Caco-2 (cell line): Measurements from ENCODE around the gene KIAA0513. TPM values are rescaled to one million over a fixed set of nuclear protein-coding genes. Genes with fewer than 3 reads are reported as not detected.

Experiments
- BruUV-seq: library from RNA; stranded (reverse); fragments of 400-500 nt; replicated peaks from 2 replicates; lab custom pipeline; 2021; lab: Mats Ljungman, UMichigan
- CTCF ChIA-PET: fragments of 300-600 bp; sonication (Branson Sonifier 250); formaldehyde crosslinking; loops from one replicate; lab custom pipeline; 2022; ENCODE audit warnings: antibody characterized with exemption; lab: Charles Lee
- POLR2A ChIA-PET: fragments of 300-600 bp; sonication (Branson Sonifier 250); formaldehyde crosslinking; loops from one replicate; lab custom pipeline; 2022; ENCODE audit warnings: antibody characterized with exemption; lab: Charles Lee
- DNase-seq, 2 experiments: peaks; one replicate each; pipeline versions ENCODE4 v3.0.0 to v3.0.0-alpha.2; 2020 to 2022
- H3K27me3 ChIP-seq: replicated peaks from 2 replicates; pipeline ENCODE4 v1.6.0; 2011; ENCODE audit warnings: low read length; ENCODE audit not compliant: control insufficient read depth, insufficient read depth
- H3K36me3 ChIP-seq: 2 replicates; pipeline ENCODE4 v1.5.1; 2011; ENCODE audit warnings: low read length; ENCODE audit not compliant: control insufficient read depth, insufficient read depth
- H3K4me1 ChIP-seq: fragments of 250-450 bp; sonication (Bioruptor Pico); 2 replicates; pipeline ENCODE4 v1.5.1; 2020; ENCODE audit warnings: mild to moderate bottlenecking
- H3K4me3 ChIP-seq: 2 replicates; pipeline ENCODE4 v1.5.1; 2011; ENCODE audit warnings: low read depth, mild to moderate bottlenecking, control low read depth, low read length
- H3K9me3 ChIP-seq: fragments of 250-450 bp; sonication (Bioruptor Pico); 2 replicates; pipeline ENCODE4 v1.5.1; 2020; ENCODE audit warnings: mild to moderate bottlenecking, moderate library complexity
- H3K27ac Mint-ChIP-seq: one replicate; pipeline ENCODE4 v1.8.0; 2022; ENCODE audit warnings: mixed read lengths; ENCODE audit not compliant: unreplicated experiment
- H3K27me3 Mint-ChIP-seq: one replicate; pipeline ENCODE4 v1.8.0; 2022; ENCODE audit warnings: mixed read lengths; ENCODE audit not compliant: insufficient read depth, unreplicated experiment
- H3K36me3 Mint-ChIP-seq: one replicate; pipeline ENCODE4 v1.8.0; 2022; ENCODE audit warnings: mild to moderate bottlenecking, mixed read lengths; ENCODE audit not compliant: insufficient read depth, unreplicated experiment
- H3K4me1 Mint-ChIP-seq: one replicate; pipeline ENCODE4 v1.8.0; 2022; ENCODE audit warnings: low read depth, mixed read lengths; ENCODE audit not compliant: unreplicated experiment
- H3K4me3 Mint-ChIP-seq: one replicate; pipeline ENCODE4 v1.8.0; 2022; ENCODE audit warnings: mild to moderate bottlenecking, moderate library complexity, mixed read lengths; ENCODE audit not compliant: unreplicated experiment
- H3K9me3 Mint-ChIP-seq: one replicate; pipeline ENCODE4 v1.8.0; 2022; ENCODE audit warnings: mixed read lengths; ENCODE audit not compliant: unreplicated experiment
- intact Hi-C: fragments of 100-400 bp; cut with micrococcal nuclease; formaldehyde crosslinking; loops from one replicate; pipeline ENCODE4 v1.10.0; 2022; ENCODE audit not compliant: unreplicated experiment
- total RNA-seq: library from RNA; stranded (reverse); gene quantifications from 2 replicates; pipeline ENCODE4 v1.2.3, GENCODE V29; 2022
- TF ChIP-seq, protein P1 (sequence below), 2 experiments: fragments of 200-600 bp in 1 of 2; IDR thresholded peaks; 1 replicate in 1 of 2; 2 replicates in 1 of 2; pipeline versions ENCODE4 v1.5.1 to v1.8.0; 2011 to 2022; ENCODE audit warnings: antibody characterized with exemption in 1 of 2, control low read depth in 1 of 2, inconsistent platforms in 1 of 2, low read depth in 1 of 2, low read length in 1 of 2, mild to moderate bottlenecking in 1 of 2, moderate library complexity in 1 of 2; ENCODE audit not compliant: insufficient read depth in 1 of 2, severe bottlenecking in 1 of 2, unreplicated experiment in 1 of 2

The KIAA0513 gene
- total RNA-seq, 1 experiment from 2014 or later, result 7.9 TPM

DNA sequence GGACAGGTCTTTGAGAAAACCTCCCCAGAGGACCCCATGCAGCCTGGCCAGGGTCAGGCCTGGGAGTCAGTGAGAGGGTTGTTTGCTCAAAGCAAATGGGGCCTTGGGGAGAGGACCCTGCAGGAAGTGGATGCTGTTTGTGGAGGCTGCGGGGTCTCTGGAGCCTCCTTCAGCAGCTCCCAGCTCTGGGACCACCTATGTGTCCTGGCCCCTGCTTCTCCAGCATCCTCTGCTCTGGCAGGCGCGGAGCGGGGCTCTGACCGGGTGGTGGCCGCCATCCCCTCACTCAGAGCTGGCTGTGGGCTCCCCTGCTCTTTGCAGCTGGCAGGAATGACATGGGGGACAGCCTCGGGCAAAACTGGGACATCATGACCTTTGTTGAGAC lies 114.5 kb downstream of the KIAA0513 start:
- H3K27me3 Mint-ChIP-seq, result no peaks in the 10 kb centered on the region
- BruUV-seq, result no TSS peak
- ChIA-PET CTCF (interaction anchor here (0.5 kb wide), 1 partner anchor 137 kb away, joined by 4 read pairs; no protein-coding TSS in a partner anchor), POLR2A (no interaction called here)
- no peaks in the 10 kb centered on the region for H3K9me3 Mint-ChIP-seq
- DNase-seq, result no peak
- Histone ChIP-seq H3K36me3 (no peaks in the 10 kb centered on the region), H3K4me1 (peaks cover 13% of the 10 kb centered on the region), H3K4me3 (no peak overlapping the region), H3K27me3 (no peaks in the 10 kb centered on the region), H3K9me3 (no peaks in the 10 kb centered on the region)
- H3K27ac Mint-ChIP-seq, result no peak overlapping the region
- intact Hi-C loops, result no loop called here
- TF ChIP-seq, protein P1, sequence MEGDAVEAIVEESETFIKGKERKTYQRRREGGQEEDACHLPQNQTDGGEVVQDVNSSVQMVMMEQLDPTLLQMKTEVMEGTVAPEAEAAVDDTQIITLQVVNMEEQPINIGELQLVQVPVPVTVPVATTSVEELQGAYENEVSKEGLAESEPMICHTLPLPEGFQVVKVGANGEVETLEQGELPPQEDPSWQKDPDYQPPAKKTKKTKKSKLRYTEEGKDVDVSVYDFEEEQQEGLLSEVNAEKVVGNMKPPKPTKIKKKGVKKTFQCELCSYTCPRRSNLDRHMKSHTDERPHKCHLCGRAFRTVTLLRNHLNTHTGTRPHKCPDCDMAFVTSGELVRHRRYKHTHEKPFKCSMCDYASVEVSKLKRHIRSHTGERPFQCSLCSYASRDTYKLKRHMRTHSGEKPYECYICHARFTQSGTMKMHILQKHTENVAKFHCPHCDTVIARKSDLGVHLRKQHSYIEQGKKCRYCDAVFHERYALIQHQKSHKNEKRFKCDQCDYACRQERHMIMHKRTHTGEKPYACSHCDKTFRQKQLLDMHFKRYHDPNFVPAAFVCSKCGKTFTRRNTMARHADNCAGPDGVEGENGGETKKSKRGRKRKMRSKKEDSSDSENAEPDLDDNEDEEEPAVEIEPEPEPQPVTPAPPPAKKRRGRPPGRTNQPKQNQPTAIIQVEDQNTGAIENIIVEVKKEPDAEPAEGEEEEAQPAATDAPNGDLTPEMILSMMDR (IDR thresholded peaks at IDR 0.05; ENCODE audit: insufficient read depth in 1 of 2, low read depth in 1 of 2, low read length in 1 of 2, severe bottlenecking in 1 of 2, unreplicated experiment in 1 of 2), result no peak
- H3K36me3 Mint-ChIP-seq, result peaks cover 10% of the 10 kb centered on the region
- no peak overlapping the region for H3K4me3 Mint-ChIP-seq
- H3K4me1 Mint-ChIP-seq, result peaks cover 24% of the 10 kb centered on the region

GRCh38 chr16:85142771-85143211 lies 115.2 kb downstream of the KIAA0513 start:
- no TSS peak for BruUV-seq
- intact Hi-C loops, result no loop called here
- Mint-ChIP-seq H3K4me1 (peaks cover 20% of the 10 kb centered on the region), H3K4me3 (no peak overlapping the region), H3K36me3 (peaks cover 10% of the 10 kb centered on the region), H3K27me3 (no peaks in the 10 kb centered on the region), H3K9me3 (no peaks in the 10 kb centered on the region), H3K27ac (no peak overlapping the region)
- Histone ChIP-seq H3K36me3 (no peaks in the 10 kb centered on the region), H3K9me3 (no peaks in the 10 kb centered on the region), H3K4me1 (peaks cover 13% of the 10 kb centered on the region), H3K4me3 (no peak overlapping the region), H3K27me3 (no peaks in the 10 kb centered on the region)
- TF ChIP-seq, protein P1 (IDR thresholded peaks at IDR 0.05; ENCODE audit: insufficient read depth in 1 of 2, low read depth in 1 of 2, low read length in 1 of 2, severe bottlenecking in 1 of 2, unreplicated experiment in 1 of 2), result no peak
- DNase-seq, result no peak
- ChIA-PET POLR2A (no interaction called here), CTCF (interaction anchor here (0.5 to 1.7 kb wide), 3 partner anchors 28 to 136 kb away, joined by 3 to 5 read pairs (median 4); no protein-coding TSS in a partner anchor)

Other genes starting within 250 kb of the KIAA0513 start
- gene CRISPLD2, start 207.8 kb upstream of the KIAA0513 start, total RNA-seq, result 4.0 and 4.2 TPM in 2 replicates
- 82.8 and 85.7 TPM in 2 replicates for gene ZDHHC7, start 16.3 kb upstream of the KIAA0513 start, total RNA-seq
- not detected in 2 replicates for gene CIBAR2, start 84.7 kb downstream of the KIAA0513 start, total RNA-seq